Measurements from ENCODE around the gene ZAP70.

The ZAP70 gene

DNA sequence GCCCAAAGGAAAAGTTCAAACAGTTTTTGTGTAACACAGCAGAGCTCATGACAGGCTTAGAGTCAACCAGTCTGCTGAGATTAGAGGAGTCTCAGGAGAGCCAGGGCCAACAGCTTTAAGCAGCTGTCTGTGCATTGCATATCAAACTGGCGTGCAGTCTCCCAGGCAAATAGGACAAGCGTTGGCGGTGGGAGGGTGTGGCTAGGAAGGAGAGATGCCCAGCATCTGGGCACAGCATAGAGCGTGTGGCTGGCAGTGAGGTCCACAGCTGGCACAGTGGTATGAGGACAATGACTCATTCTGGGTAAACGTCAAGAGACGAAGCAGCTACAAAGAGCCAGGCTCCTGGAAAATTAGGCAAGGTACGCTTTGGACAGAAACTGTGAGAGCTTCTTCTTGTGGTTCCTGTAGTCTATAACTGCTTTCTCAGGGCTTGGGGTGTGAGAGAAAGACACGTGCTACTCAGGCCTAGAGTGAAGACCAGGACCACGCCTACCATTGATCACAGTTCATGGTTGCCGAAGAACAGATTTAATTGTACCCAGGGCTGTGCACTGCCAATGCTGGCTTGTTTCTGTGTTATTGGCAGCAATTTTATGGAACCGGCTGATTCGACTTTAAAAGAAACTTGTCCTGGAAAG, 14.8 kb downstream of the ZAP70 start:
- H3K4me3 ChIP-seq (replicated peaks; ENCODE audit: low read depth, low read length), result no peak overlapping the region
- TF ChIP-seq, protein P1, sequence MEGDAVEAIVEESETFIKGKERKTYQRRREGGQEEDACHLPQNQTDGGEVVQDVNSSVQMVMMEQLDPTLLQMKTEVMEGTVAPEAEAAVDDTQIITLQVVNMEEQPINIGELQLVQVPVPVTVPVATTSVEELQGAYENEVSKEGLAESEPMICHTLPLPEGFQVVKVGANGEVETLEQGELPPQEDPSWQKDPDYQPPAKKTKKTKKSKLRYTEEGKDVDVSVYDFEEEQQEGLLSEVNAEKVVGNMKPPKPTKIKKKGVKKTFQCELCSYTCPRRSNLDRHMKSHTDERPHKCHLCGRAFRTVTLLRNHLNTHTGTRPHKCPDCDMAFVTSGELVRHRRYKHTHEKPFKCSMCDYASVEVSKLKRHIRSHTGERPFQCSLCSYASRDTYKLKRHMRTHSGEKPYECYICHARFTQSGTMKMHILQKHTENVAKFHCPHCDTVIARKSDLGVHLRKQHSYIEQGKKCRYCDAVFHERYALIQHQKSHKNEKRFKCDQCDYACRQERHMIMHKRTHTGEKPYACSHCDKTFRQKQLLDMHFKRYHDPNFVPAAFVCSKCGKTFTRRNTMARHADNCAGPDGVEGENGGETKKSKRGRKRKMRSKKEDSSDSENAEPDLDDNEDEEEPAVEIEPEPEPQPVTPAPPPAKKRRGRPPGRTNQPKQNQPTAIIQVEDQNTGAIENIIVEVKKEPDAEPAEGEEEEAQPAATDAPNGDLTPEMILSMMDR (IDR thresholded peaks at IDR 0.05; ENCODE audit: low read depth, low read length, missing control alignments), result no peak
- no peak for DNase-seq (ENCODE audit: extremely low read depth, low read depth)

DNA sequence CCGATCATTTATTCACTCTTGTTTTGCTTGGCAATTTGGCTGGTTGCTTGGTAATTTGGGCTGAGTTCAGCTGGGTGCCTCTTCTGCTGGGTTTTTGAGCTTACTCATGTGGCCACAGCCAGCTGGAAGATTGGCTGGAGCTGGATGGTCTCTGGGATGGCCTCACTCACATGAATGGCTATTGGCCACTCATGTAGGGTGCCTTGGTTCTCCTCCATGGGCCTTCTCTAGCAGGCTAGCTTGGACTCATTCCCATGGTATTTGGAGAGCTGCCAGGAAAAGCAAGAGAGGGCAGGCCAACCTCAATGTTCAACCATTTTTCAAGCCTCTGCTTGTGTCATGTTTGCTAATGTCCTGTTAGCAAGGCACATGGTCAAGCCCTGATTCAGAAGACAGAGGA, 16.9 kb downstream of the ZAP70 start:
- DNase-seq (ENCODE audit: extremely low read depth, low read depth), result no peak
- no peak overlapping the region for H3K4me3 ChIP-seq (replicated peaks; ENCODE audit: low read depth, low read length)
- TF ChIP-seq, protein P1 (IDR thresholded peaks at IDR 0.05; ENCODE audit: low read depth, low read length, missing control alignments), result no peak

DNA sequence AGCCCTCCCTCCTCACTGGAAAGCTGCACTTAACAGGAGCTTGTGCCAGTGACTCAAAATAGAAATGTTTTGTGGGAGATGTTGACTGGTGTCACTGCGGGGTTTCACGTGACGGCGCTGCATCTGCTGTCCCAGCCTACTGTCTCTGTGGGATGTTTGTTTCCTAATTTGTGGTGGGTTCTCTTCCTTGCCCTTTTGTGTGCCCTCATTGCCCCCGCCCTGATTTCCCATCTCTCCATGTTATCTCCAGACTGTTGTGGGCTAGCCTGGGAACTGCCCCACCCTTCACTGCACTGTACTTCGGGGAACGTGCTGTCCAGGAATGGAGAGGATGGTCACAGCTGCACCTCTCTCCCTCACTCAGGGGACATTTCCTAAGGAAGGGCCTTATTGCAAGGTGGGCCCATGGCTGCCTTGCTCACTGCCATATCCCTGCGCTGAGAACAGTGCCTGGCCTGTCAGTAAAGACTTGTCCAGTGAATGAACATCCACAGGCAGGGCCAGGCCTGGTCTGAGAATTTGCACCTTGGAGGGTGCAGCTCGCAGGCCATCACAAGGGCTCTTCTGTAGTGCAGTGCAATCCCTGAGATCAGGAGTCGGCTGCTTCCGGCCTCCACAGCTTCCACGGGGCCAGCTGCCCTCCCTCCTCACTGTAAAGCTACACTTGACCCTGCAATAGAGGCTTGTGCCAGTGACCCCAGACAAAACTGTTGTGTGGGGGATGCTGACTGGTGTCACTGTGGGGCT, 18.1 kb downstream of the ZAP70 start:
- no peak overlapping the region for H3K4me3 ChIP-seq (replicated peaks; ENCODE audit: low read depth, low read length)
- TF ChIP-seq, protein P1 (IDR thresholded peaks at IDR 0.05; ENCODE audit: low read depth, low read length, missing control alignments), result no peak
- DNase-seq (ENCODE audit: extremely low read depth, low read depth), result no peak

DNA sequence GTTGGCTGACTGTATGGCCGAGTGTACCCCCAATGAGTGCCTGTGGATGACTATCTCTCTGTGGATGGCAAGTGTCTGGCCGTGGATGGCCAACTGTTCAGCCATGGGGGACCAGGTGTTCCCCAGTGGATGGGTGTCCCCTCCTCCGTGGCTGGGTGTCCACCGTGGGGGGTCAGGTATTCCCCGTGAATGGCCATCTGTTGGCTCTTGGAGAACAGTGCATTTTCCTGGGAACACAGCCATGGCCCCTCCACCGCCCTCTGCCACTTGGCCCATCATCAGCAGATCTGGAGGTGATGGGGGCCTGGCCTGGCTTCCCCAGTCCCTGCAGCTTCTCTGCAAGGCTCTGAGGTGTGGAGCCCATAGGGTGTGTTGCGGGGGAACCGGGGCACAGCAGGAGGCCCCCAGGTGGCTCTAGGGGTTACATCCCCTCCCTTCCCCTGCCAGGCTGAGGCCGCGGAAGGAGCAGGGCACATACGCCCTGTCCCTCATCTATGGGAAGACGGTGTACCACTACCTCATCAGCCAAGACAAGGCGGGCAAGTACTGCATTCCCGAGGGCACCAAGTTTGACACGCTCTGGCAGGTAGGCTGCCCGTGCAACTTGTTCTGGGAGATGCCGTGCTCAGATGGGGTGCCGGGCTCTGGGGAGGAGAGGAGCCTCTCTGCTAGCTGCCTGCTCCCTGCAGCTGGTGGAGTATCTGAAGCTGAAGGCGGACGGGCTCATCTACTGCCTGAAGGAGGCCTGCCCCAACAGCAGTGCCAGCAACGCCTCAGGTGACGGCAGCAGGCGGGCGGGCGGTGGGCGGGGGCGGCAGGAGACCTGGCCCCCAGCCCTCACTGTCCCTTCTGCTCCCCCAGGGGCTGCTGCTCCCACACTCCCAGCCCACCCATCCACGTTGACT, 19.3 kb downstream of the ZAP70 start:
- no peak overlapping the region for H3K4me3 ChIP-seq (replicated peaks; ENCODE audit: low read depth, low read length)
- no peak for DNase-seq (ENCODE audit: extremely low read depth, low read depth)
- TF ChIP-seq, protein P1 (IDR thresholded peaks at IDR 0.05; ENCODE audit: low read depth, low read length, missing control alignments), result no peak

DNA sequence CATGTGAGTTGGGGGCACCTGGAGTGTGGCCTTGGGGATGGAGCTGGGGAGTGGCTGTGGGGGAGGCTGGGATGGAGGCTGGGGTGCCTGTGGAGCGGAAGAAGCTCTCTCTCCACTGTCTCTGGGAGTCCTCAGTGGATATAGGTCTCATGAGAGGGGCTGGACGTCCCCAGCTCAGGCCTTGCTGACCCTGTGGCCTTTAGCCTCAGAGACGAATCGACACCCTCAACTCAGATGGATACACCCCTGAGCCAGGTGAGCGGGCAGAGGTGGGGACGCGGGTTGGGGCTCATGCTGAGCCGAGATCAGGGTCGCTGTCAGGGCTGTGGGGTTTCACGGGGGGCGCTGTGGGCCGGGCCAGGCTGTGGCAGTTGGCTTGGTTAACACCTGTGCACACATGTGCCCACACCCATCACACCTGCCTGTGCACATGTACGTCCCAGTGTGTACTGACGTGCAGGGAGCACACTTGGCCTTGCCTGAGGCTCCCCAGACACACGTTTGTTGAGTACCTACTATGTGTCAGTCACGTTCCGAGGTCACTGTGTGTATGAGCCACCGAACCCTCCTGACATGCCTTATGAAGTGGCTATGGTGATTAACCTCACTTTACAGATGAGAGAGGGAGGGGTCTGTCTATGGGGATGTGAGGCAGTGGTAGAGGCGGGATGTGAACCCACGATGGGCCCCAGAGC, 20.1 kb downstream of the ZAP70 start:
- TF ChIP-seq, protein P1 (IDR thresholded peaks at IDR 0.05; ENCODE audit: low read depth, low read length, missing control alignments), result no peak
- no peak overlapping the region for H3K4me3 ChIP-seq (replicated peaks; ENCODE audit: low read depth, low read length)
- no peak for DNase-seq (ENCODE audit: extremely low read depth, low read depth)
